Endothelial cell of umbilical vein (primary cell): ENCODE measurements around the gene DIP2C. TPM values are rescaled to one million over a fixed set of nuclear protein-coding genes. Genes with fewer than 3 reads are reported as not detected.

ENCODE experiments used
- BruUV-seq: library from RNA; stranded (reverse); fragments of 400-500 nt; replicated peaks from 2 replicates; lab custom pipeline; 2021; lab: Mats Ljungman, UMichigan
- CTCF ChIA-PET: fragments of 300-600, 350-600 bp; sonication (Branson Sonifier 250); formaldehyde crosslinking; loops from one replicate; lab custom pipeline; 2021; ENCODE audit warnings: antibody characterized with exemption, inconsistent platforms; lab: Charles Lee
- POLR2A ChIA-PET: fragments of 300-600, 350-600 bp; sonication (Branson Sonifier 250); formaldehyde crosslinking; loops from one replicate; lab custom pipeline; 2021; ENCODE audit warnings: antibody characterized with exemption, inconsistent platforms; lab: Charles Lee
- DNase-seq: peaks from one replicate; pipeline ENCODE4 v3.0.0-alpha.2; 2011; ENCODE audit warnings: low read depth, low spot score
- FAIRE-seq: peaks from 2 replicates; lab custom pipeline; 2011; peaks lifted over from hg19 to GRCh38; lab: Jason Lieb, UNC
- H2AFZ ChIP-seq: 2 replicates; pipeline ENCODE4 v1.6.0; 2012; ENCODE audit warnings: low read depth, low read length, control low read depth, inconsistent platforms
- H3K27ac ChIP-seq: 2 replicates; pipeline ENCODE4 v1.5.1; 2011; ENCODE audit warnings: low read depth, mild to moderate bottlenecking, control low read depth, low read length, moderate library complexity; ENCODE audit not compliant: insufficient read depth
- H3K27me3 ChIP-seq, 2 experiments: 2 replicates each; pipeline versions ENCODE4 v1.6.0 to v1.6.1; 2011; ENCODE audit warnings: low read length in 2 of 2, mixed read lengths in 1 of 2; ENCODE audit not compliant: control insufficient read depth in 2 of 2, insufficient read depth in 2 of 2
- H3K36me3 ChIP-seq, 2 experiments: 2 replicates in 1 of 2; 3 replicates in 1 of 2; pipeline ENCODE4 v1.5.1; 2011; ENCODE audit warnings: low read length in 2 of 2, mild to moderate bottlenecking in 1 of 2, moderate library complexity in 1 of 2; ENCODE audit not compliant: control insufficient read depth in 2 of 2, insufficient read depth in 2 of 2; ENCODE audit errors: extremely low read depth in 1 of 2
- H3K4me1 ChIP-seq: 3 replicates; pipeline ENCODE4 v1.5.1; 2011; ENCODE audit warnings: mild to moderate bottlenecking, low read length; ENCODE audit not compliant: control insufficient read depth, insufficient read depth; ENCODE audit errors: extremely low read depth
- H3K4me2 ChIP-seq: 2 replicates; pipeline ENCODE4 v1.6.1; 2011; ENCODE audit warnings: low read length, control low read depth, mixed read lengths; ENCODE audit not compliant: insufficient read depth
- H3K4me3 ChIP-seq, 3 experiments: fragments of 200-600 bp in 1 of 3; sonication (generic), shearing (Covaris generic) in 1 of 3; replicated peaks in 1 of 3; 2 replicates each; pipeline ENCODE4 v1.5.1; 2011 to 2016; ENCODE audit warnings: control low read depth in 3 of 3, low read length in 3 of 3, mild to moderate bottlenecking in 2 of 3, inconsistent platforms in 1 of 3, low read depth in 1 of 3, moderate library complexity in 1 of 3; ENCODE audit not compliant: insufficient read depth in 1 of 3
- H3K79me2 ChIP-seq: 2 replicates; pipeline ENCODE4 v1.6.0; 2012; ENCODE audit warnings: low read length, inconsistent platforms; ENCODE audit not compliant: control insufficient read depth, insufficient read depth
- H3K9ac ChIP-seq: replicated peaks from 2 replicates; pipeline ENCODE3; 2011; ENCODE audit warnings: low read length, control low read depth; ENCODE audit not compliant: insufficient read depth; ENCODE audit errors: extremely low read depth
- H3K9me1 ChIP-seq: replicated peaks from 3 replicates; pipeline ENCODE4 v1.6.0; 2011; ENCODE audit warnings: mild to moderate bottlenecking, low read length; ENCODE audit not compliant: control insufficient read depth, insufficient read depth; ENCODE audit errors: extremely low read depth
- H3K9me3 ChIP-seq: replicated peaks from 2 replicates; pipeline ENCODE4 v1.5.1; 2012; ENCODE audit warnings: low read length, inconsistent platforms; ENCODE audit not compliant: control insufficient read depth, insufficient read depth
- H4K20me1 ChIP-seq: replicated peaks from 2 replicates; pipeline ENCODE3; 2011; ENCODE audit warnings: mild to moderate bottlenecking, low read length; ENCODE audit not compliant: control insufficient read depth, insufficient read depth; ENCODE audit errors: extremely low read depth
- CTCF ChIP-seq, 2 donors: IDR thresholded peaks; 1 replicate in 1 of 2; 2 replicates in 1 of 2; pipeline ENCODE4 v1.5.1; 2011; ENCODE audit warnings: low read length in 2 of 2, mild to moderate bottlenecking in 2 of 2, moderate library complexity in 2 of 2, control low read depth in 1 of 2, inconsistent platforms in 1 of 2, low read depth in 1 of 2; ENCODE audit not compliant: insufficient read depth in 1 of 2; ENCODE audit errors: extremely low read depth in 1 of 2
- EZH2 ChIP-seq: IDR thresholded peaks from 2 replicates; pipeline ENCODE4 v1.6.1; 2012; ENCODE audit warnings: borderline replicate concordance, low read depth, mild to moderate bottlenecking, moderate library complexity, low read length, inconsistent platforms; ENCODE audit not compliant: severe bottlenecking
- FOS ChIP-seq: IDR thresholded peaks from 2 replicates; pipeline ENCODE4 v1.6.1; 2011; ENCODE audit warnings: mild to moderate bottlenecking, low read length, moderate library complexity, borderline replicate concordance; ENCODE audit not compliant: insufficient read depth
- GATA2 ChIP-seq: IDR thresholded peaks from 2 replicates; pipeline ENCODE4 v1.7.0; 2011; ENCODE audit warnings: low read depth, mild to moderate bottlenecking, moderate library complexity, mixed read lengths, low read length; ENCODE audit not compliant: insufficient read length, insufficient read depth
- JUN ChIP-seq: IDR thresholded peaks from 2 replicates; pipeline ENCODE4 v1.6.1; 2011; ENCODE audit warnings: borderline replicate concordance, low read depth; ENCODE audit not compliant: insufficient read length, insufficient read depth
- MAX ChIP-seq: IDR thresholded peaks from 2 replicates; pipeline ENCODE4 v1.6.1; 2011; ENCODE audit not compliant: insufficient read depth, insufficient read length
- MYC ChIP-seq: IDR thresholded peaks from one replicate; pipeline ENCODE4 v1.6.1; 2011; ENCODE audit warnings: mild to moderate bottlenecking, low read depth, low read length
- POLR2A ChIP-seq: IDR thresholded peaks from 2 replicates; pipeline ENCODE4 v1.6.1; 2012; ENCODE audit warnings: low read depth, mild to moderate bottlenecking, control low read depth, low read length
- POLR2AphosphoS5 ChIP-seq: IDR thresholded peaks from 2 replicates; pipeline ENCODE4 v1.6.1; 2012; ENCODE audit warnings: low read depth, mild to moderate bottlenecking, control low read depth, low read length, moderate library complexity; ENCODE audit not compliant: insufficient read depth
- dilution Hi-C: fragments of 300-500 bp; cut with MboI; formaldehyde crosslinking; loops from one replicate; pipeline ENCODE4 v1.15.0; 2019; ENCODE audit warnings: low sequenced_read_pairs; ENCODE audit not compliant: extremely low pct_ligation_motif_present
- intact Hi-C: fragments of 100-400 bp; cut with micrococcal nuclease; formaldehyde crosslinking; loops from one replicate; pipeline ENCODE4 v1.10.0; 2022
- polyA plus RNA-seq, 4 experiments: library from polyadenylated mRNA; depleted of rRNA in 3 of 4; stranded (reverse) in 3 of 4; unstranded in 1 of 4; fragments of >200 nt; gene quantifications; 2 replicates each; pipeline versions ENCODE4 v1.2.1 to v1.2.3, GENCODE V29; 2011 to 2012; ENCODE audit warnings: missing spikeins in 1 of 4
- total RNA-seq: library from RNA; stranded (reverse); gene quantifications from 2 replicates; pipeline ENCODE4 v1.2.3, GENCODE V29; 2021

The DIP2C gene
- total and polyA plus RNA-seq, 2 donors (not counting 3 experiments of a cell fraction or from before 2014, with no cell fraction given), result 3.6 to 10.7 TPM

- Histone ChIP-seq H2AFZ (no peak overlapping the region), H3K27me3 (no peaks in the 10 kb centered on the region), H3K79me2 (no peaks in the 10 kb centered on the region), H3K9me1 (no peaks in the 10 kb centered on the region), H4K20me1 (no peaks in the 10 kb centered on the region), H3K4me3 (no peak overlapping the region), H3K4me2 (no peak overlapping the region), H3K27ac (no peak overlapping the region), H3K36me3 (no peaks in the 10 kb centered on the region), H3K4me1 (no peaks in the 10 kb centered on the region), H3K9me3 (no peaks in the 10 kb centered on the region), H3K9ac (no peak overlapping the region)
- dilution Hi-C loops (no loop called here), intact Hi-C loops (no loop called here)
- no TSS peak for BruUV-seq
- TF ChIP-seq POLR2AphosphoS5 (no peak), MYC (no peak), GATA2 (no peak), POLR2A (no peak), JUN (no peak), CTCF (IDR thresholded peaks at IDR 0.05; ENCODE audit: extremely low read depth in 1 of 2, insufficient read depth in 1 of 2, low read depth in 1 of 2, low read length in 2 of 2) (no peak)
- FAIRE-seq (no peak), DNase-seq (no peak)
- ChIA-PET POLR2A (no interaction called here), CTCF (no interaction called here)
Observed at GRCh38 chr10:516764-517163, 172.7 kb downstream of the DIP2C start.

- no peak overlapping the region for H3K4me3 ChIP-seq
- TF ChIP-seq POLR2A (no peak), GATA2 (no peak), CTCF (IDR thresholded peaks at IDR 0.05; ENCODE audit: extremely low read depth in 1 of 2, insufficient read depth in 1 of 2, low read depth in 1 of 2, low read length in 2 of 2) (no peak), MAX (no peak), MYC (no peak), POLR2AphosphoS5 (no peak), JUN (no peak), EZH2 (no peak), FOS (no peak)
- POLR2A ChIA-PET, result no interaction called here
- no peaks in the 10 kb centered on the region for H3K79me2 ChIP-seq
- FAIRE-seq (no peak), DNase-seq (no peak)
- H2AFZ ChIP-seq, result no peak overlapping the region
- CTCF ChIA-PET, result interaction anchor here (1.0 to 1.3 kb wide), 2 partner anchors 15 to 273 kb away, joined by 3 to 5 read pairs; no protein-coding TSS in a partner anchor
- no peaks in the 10 kb centered on the region for H4K20me1 ChIP-seq
- no peak overlapping the region for H3K27ac ChIP-seq
- no peak overlapping the region for H3K4me2 ChIP-seq
- no peaks in the 10 kb centered on the region for H3K36me3 ChIP-seq
- no peaks in the 10 kb centered on the region for H3K9me3 ChIP-seq
- intact Hi-C loops, result no loop called here
- no peaks in the 10 kb centered on the region for H3K9me1 ChIP-seq
- no peak overlapping the region for H3K9ac ChIP-seq
- H3K4me1 ChIP-seq, result peaks cover 3% of the 10 kb centered on the region
- dilution Hi-C loops, result no loop called here
- BruUV-seq, result no TSS peak
- H3K27me3 ChIP-seq, result no peaks in the 10 kb centered on the region
Observed at GRCh38 chr10:515674-516073, 173.8 kb downstream of the DIP2C start.
